Bronchial epithelial cell (primary cell): ENCODE results near the gene APP. TPM values are rescaled to one million over a fixed set of nuclear protein-coding genes. Genes with fewer than 3 reads are reported as not detected.

Experiments
- DNase-seq: peaks from one replicate; pipeline ENCODE4 v3.0.0-alpha.2; 2010; ENCODE audit warnings: low read depth
- FAIRE-seq: peaks from 2 replicates; lab custom pipeline; 2011; peaks lifted over from hg19 to GRCh38; lab: Jason Lieb, UNC
- H3K27me3 ChIP-seq: 2 replicates; pipeline ENCODE4 v1.5.1; 2011; ENCODE audit warnings: low read length; ENCODE audit not compliant: control insufficient read depth, insufficient read depth
- H3K36me3 ChIP-seq: 2 replicates; pipeline ENCODE4 v1.5.1; 2011; ENCODE audit warnings: low read length; ENCODE audit not compliant: control insufficient read depth, insufficient read depth
- H3K4me3 ChIP-seq: 2 replicates; pipeline ENCODE4 v1.5.1; 2011; ENCODE audit warnings: mild to moderate bottlenecking, low read depth, low read length, control low read depth
- total RNA-seq: library from RNA; depleted of rRNA; stranded (reverse); fragments of >200 nt; gene quantifications from 2 replicates; pipeline ENCODE4 v1.2.1, GENCODE V29; 2014
- TF ChIP-seq, protein P1 (sequence below): IDR thresholded peaks from 2 replicates; pipeline ENCODE4 v1.5.1; 2011; ENCODE audit warnings: mild to moderate bottlenecking, moderate library complexity, low read length, control low read depth, inconsistent platforms; ENCODE audit not compliant: insufficient read depth, severe bottlenecking

APP gene
- total RNA-seq, 1 donor from 2014 or later, result 745 TPM

DNA sequence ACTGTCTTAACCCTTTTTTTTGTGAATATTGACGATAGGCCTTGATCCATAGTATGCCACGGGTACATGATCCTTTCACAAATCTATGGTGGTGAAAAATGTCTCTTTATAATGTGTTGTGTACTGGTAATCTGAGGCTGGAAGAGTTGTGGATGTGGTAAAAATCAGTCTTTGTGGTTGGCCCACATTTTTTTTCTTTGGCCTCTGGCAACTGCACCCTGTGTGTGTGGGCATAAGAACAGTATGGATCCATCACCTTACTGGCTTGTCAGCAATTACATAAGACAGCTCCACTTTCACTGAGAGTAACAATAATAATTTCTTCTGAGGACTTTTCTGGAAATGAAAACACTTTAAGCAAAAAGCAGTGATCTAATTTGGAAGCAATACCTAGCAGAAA, 334.2 kb downstream of the APP start:
- Histone ChIP-seq H3K4me3 (no peak overlapping the region), H3K36me3 (no peaks in the 10 kb centered on the region), H3K27me3 (no peaks in the 10 kb centered on the region)
- TF ChIP-seq, protein P1, sequence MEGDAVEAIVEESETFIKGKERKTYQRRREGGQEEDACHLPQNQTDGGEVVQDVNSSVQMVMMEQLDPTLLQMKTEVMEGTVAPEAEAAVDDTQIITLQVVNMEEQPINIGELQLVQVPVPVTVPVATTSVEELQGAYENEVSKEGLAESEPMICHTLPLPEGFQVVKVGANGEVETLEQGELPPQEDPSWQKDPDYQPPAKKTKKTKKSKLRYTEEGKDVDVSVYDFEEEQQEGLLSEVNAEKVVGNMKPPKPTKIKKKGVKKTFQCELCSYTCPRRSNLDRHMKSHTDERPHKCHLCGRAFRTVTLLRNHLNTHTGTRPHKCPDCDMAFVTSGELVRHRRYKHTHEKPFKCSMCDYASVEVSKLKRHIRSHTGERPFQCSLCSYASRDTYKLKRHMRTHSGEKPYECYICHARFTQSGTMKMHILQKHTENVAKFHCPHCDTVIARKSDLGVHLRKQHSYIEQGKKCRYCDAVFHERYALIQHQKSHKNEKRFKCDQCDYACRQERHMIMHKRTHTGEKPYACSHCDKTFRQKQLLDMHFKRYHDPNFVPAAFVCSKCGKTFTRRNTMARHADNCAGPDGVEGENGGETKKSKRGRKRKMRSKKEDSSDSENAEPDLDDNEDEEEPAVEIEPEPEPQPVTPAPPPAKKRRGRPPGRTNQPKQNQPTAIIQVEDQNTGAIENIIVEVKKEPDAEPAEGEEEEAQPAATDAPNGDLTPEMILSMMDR, result no peak
- no peak for FAIRE-seq
- no peak for DNase-seq

DNA sequence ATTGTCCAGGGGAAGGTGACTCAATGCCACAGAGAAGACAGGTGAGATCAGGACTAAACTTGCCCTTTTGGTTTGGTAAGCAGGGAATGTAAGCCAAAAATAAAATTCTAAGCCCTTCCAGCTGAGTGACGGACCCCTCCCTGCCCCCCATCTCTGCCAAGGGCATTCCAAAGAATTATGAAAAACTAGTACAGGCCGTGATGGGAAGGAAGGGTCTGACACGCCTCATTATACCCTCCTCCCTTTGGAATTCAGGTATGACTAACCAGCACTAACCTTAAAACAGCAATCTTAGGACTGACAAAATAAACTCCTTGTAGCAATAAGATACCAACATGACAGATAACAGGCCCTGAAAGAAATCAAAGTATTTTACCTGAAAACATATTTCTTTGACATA, 336.2 kb downstream of the APP start:
- DNase-seq (peak; percentile 60), FAIRE-seq (no peak)
- Histone ChIP-seq H3K27me3 (no peaks in the 10 kb centered on the region), H3K36me3 (no peaks in the 10 kb centered on the region), H3K4me3 (no peak overlapping the region)
- TF ChIP-seq, protein P1, result no peak

- FAIRE-seq (no peak), DNase-seq (peak; percentile 51)
- Histone ChIP-seq H3K27me3 (no peaks in the 10 kb centered on the region), H3K36me3 (no peaks in the 10 kb centered on the region), H3K4me3 (no peak overlapping the region)
- TF ChIP-seq, protein P1, result no peak
Observed at GRCh38 chr21:25831300-25831960, 339.1 kb downstream of the APP start.
